ENCODE data around the gene ZBTB40. TPM values are rescaled to one million over a fixed set of nuclear protein-coding genes. Genes with fewer than 3 reads are reported as not detected.

Gene ZBTB40
- total and polyA plus RNA-seq, 10 donors, result 4.4 to 40.2 (median 30.2) TPM

GRCh38 chr1:22518379-22518778, 66.7 kb downstream of the ZBTB40 start:
- H3K27ac ChIP-seq, result no peak overlapping the region
- no peaks in the 10 kb centered on the region for H3K27me3 ChIP-seq (replicated peaks in 1 of 7)
- H3K4me3 ChIP-seq, result no peak overlapping the region
- peaks cover 6 to 100% (median 94%) of the 10 kb centered on the region in 6 donors for H3K36me3 ChIP-seq
- TF ChIP-seq POLR2AphosphoS5 (IDR thresholded peaks at IDR 0.05) (no peak), POLR2A (IDR thresholded peaks at IDR 0.05) (no peak), CTCF (IDR thresholded peaks at IDR 0.05 in 8 of 11, conservative IDR thresholded peaks at IDR 0.05 in 3 of 11) (no peak)
- intact Hi-C loops (cut with DNase I; ENCODE audit: low total_unique reads), result no loop called here
- H3K9me3 ChIP-seq, result no peaks in the 10 kb centered on the region
- no peaks in the 10 kb centered on the region for H3K4me1 ChIP-seq
- DNase-seq, result no peak
- WGBS, 5 donors, result 90 to 94% (median 91%) methylated on average over 3 of the region's 3 CpGs

GRCh38 chr1:22520871-22521270, 69.2 kb downstream of the ZBTB40 start:
- 93 to 99% (median 97%) methylated on average over 9 of the region's 9 CpGs for WGBS, 5 donors
- DNase-seq, result no peak
- H3K4me1 ChIP-seq, result no peaks in the 10 kb centered on the region

GRCh38 chr1:22521692-22522091, 70.0 kb downstream of the ZBTB40 start:
- Histone ChIP-seq H3K9me3 (no peaks in the 10 kb centered on the region), H3K4me1 (no peaks in the 10 kb centered on the region), H3K36me3 (peaks cover 6 to 100% (median 95%) of the 10 kb centered on the region in 6 donors)

More at GRCh38 chr1:22520871-22521270, 69.2 kb downstream of the ZBTB40 start:
- TF ChIP-seq POLR2A (IDR thresholded peaks at IDR 0.05) (no peak), POLR2AphosphoS5 (IDR thresholded peaks at IDR 0.05) (no peak), CTCF (IDR thresholded peaks at IDR 0.05 in 8 of 11, conservative IDR thresholded peaks at IDR 0.05 in 3 of 11) (no peak)
- intact Hi-C loops (cut with DNase I; ENCODE audit: low total_unique reads), result no loop called here
- Histone ChIP-seq H3K4me3 (no peak overlapping the region), H3K27ac (no peak overlapping the region), H3K36me3 (peaks cover 6 to 100% (median 95%) of the 10 kb centered on the region in 6 donors), H3K9me3 (no peaks in the 10 kb centered on the region), H3K27me3 (replicated peaks in 1 of 7) (no peaks in the 10 kb centered on the region)

GRCh38 chr1:22522221-22522743, 70.6 kb downstream of the ZBTB40 start:
- Histone ChIP-seq H3K9me3 (no peaks in the 10 kb centered on the region), H3K4me1 (no peaks in the 10 kb centered on the region), H3K27ac (no peak overlapping the region), H3K27me3 (replicated peaks in 1 of 7) (no peaks in the 10 kb centered on the region), H3K36me3 (peaks cover 6 to 100% (median 95%) of the 10 kb centered on the region in 6 donors), H3K4me3 (no peak overlapping the region)
- DNase-seq, result no peak
- intact Hi-C loops (cut with DNase I; ENCODE audit: low total_unique reads), result no loop called here
- TF ChIP-seq CTCF (IDR thresholded peaks at IDR 0.05 in 8 of 11, conservative IDR thresholded peaks at IDR 0.05 in 3 of 11) (no peak), POLR2A (IDR thresholded peaks at IDR 0.05) (no peak), POLR2AphosphoS5 (IDR thresholded peaks at IDR 0.05) (no peak)
- 91 to 97% (median 95%) methylated on average over 7 of the region's 7 CpGs for WGBS, 5 donors

More at GRCh38 chr1:22521692-22522091, 70.0 kb downstream of the ZBTB40 start:
- Histone ChIP-seq H3K4me3 (no peak overlapping the region), H3K27ac (no peak overlapping the region), H3K27me3 (replicated peaks in 1 of 7) (no peaks in the 10 kb centered on the region)
- no peak for DNase-seq
- TF ChIP-seq POLR2AphosphoS5 (IDR thresholded peaks at IDR 0.05) (no peak), CTCF (IDR thresholded peaks at IDR 0.05 in 8 of 11, conservative IDR thresholded peaks at IDR 0.05 in 3 of 11) (no peak), POLR2A (IDR thresholded peaks at IDR 0.05) (no peak)
- 86 to 100% (median 97%) methylated on average over 4 of the region's 4 CpGs for WGBS, 5 donors
- intact Hi-C loops (cut with DNase I; ENCODE audit: low total_unique reads), result no loop called here

Data from spleen (tissue), 11 donors.